GM12878 (cell line): Measurements from ENCODE around the gene ELL. TPM values are rescaled to one million over a fixed set of nuclear protein-coding genes. Genes with fewer than 3 reads are reported as not detected.

Experiments
- ATAC-seq: fragments of 200-7000 bp; cut with Tn5 transposase; 3 replicates; pipeline ENCODE4 v1.9.1; 2020; ENCODE audit warnings: mild to moderate bottlenecking, moderate library complexity
- BruUV-seq: library from RNA; stranded (reverse); fragments of 400-500 nt; replicated peaks from 2 replicates; lab custom pipeline; 2021; lab: Mats Ljungman, UMichigan
- CTCF ChIA-PET: fragments of 300-600 bp; sonication (Branson Sonifier 250); formaldehyde crosslinking; extraction: SDS; loops from one replicate; lab custom pipeline; 2021; ENCODE audit warnings: inconsistent platforms; lab: Yijun Ruan, JAX
- POLR2A ChIA-PET: fragments of 350-600 bp; formaldehyde crosslinking; extraction: SDS; loops from one replicate; lab custom pipeline; 2021; ENCODE audit warnings: inconsistent platforms; lab: Charles Lee
- RAD21 ChIA-PET: fragments of 300-600 bp; sonication (Branson Sonifier 250); formaldehyde crosslinking; loops from one replicate; lab custom pipeline; 2023; ENCODE audit warnings: antibody characterized with exemption; ENCODE audit not compliant: unreplicated experiment; lab: Charles Lee
- SMC1A ChIA-PET: fragments of 300-600 bp; sonication (Branson Sonifier 250); formaldehyde crosslinking; loops from one replicate; lab custom pipeline; 2023; ENCODE audit not compliant: unreplicated experiment, uncharacterized antibody; lab: Charles Lee
- DNase-seq: peaks from one replicate; pipeline ENCODE4 v3.0.0-alpha.2; 2011; ENCODE audit warnings: low read depth, low spot score
- FAIRE-seq: peaks from 3 replicates; lab custom pipeline; 2011; peaks lifted over from hg19 to GRCh38; lab: Jason Lieb, UNC
- H2AFZ ChIP-seq: 2 replicates; pipeline ENCODE4 v1.6.0; 2011; ENCODE audit warnings: low read depth, low read length, control low read depth; ENCODE audit not compliant: control insufficient read depth
- H3K27ac ChIP-seq: 2 replicates; pipeline ENCODE4 v1.5.1; 2011; ENCODE audit warnings: control low read depth; ENCODE audit not compliant: control insufficient read depth, insufficient read depth
- H3K27me3 ChIP-seq, 2 experiments: replicated peaks in 1 of 2; 2 replicates each; pipeline versions ENCODE4 v1.6.0 to v1.6.1; 2011; ENCODE audit warnings: low read length in 1 of 2; ENCODE audit not compliant: control insufficient read depth in 2 of 2, insufficient read depth in 2 of 2
- H3K36me3 ChIP-seq, 2 experiments: 2 replicates each; pipeline ENCODE4 v1.5.1; 2011; ENCODE audit warnings: low read length in 1 of 2; ENCODE audit not compliant: control insufficient read depth in 2 of 2, insufficient read depth in 2 of 2
- H3K4me1 ChIP-seq: 2 replicates; pipeline ENCODE4 v1.6.1; 2011; ENCODE audit warnings: mild to moderate bottlenecking, low read length, moderate library complexity, mixed read lengths; ENCODE audit not compliant: control insufficient read depth, insufficient read depth
- H3K4me2 ChIP-seq: 2 replicates; pipeline ENCODE4 v1.6.0; 2011; ENCODE audit warnings: control low read depth; ENCODE audit not compliant: control insufficient read depth, insufficient read depth
- H3K4me3 ChIP-seq: fragments of 200-600 bp; sonication (generic); 2 replicates; pipeline ENCODE4 v1.5.1; 2016
- H3K79me2 ChIP-seq: 2 replicates; pipeline ENCODE4 v1.6.0; 2011; ENCODE audit warnings: low read length; ENCODE audit not compliant: control insufficient read depth, insufficient read depth
- H3K9ac ChIP-seq: 2 replicates; pipeline ENCODE4 v1.8.0; 2011; ENCODE audit warnings: low read length, control low read depth, mixed read lengths; ENCODE audit not compliant: control insufficient read depth, insufficient read depth
- H3K9me3 ChIP-seq: replicated peaks from 3 replicates; pipeline ENCODE4 v1.5.1; 2011; ENCODE audit warnings: mild to moderate bottlenecking, low read length; ENCODE audit not compliant: control insufficient read depth, insufficient read depth
- H4K20me1 ChIP-seq: 2 replicates; pipeline ENCODE4 v1.6.0; 2011; ENCODE audit not compliant: control insufficient read depth, insufficient read depth
- BCL3 ChIP-seq: IDR thresholded peaks from 2 replicates; pipeline ENCODE4 v1.6.1; 2011; ENCODE audit warnings: borderline replicate concordance, low read depth, mild to moderate bottlenecking, moderate library complexity, low read length; ENCODE audit not compliant: insufficient read depth, poor library complexity, severe bottlenecking
- CBX3 ChIP-seq: fragments of 200-600 bp; sonication (generic); IDR thresholded peaks from 2 replicates; pipeline ENCODE4 v1.6.1; 2016; ENCODE audit warnings: low read depth, borderline replicate concordance
- GATAD2B ChIP-seq: fragments of 450-650 bp; conservative IDR thresholded peaks from 2 replicates; pipeline ENCODE4 v1.6.1; 2017; ENCODE audit warnings: low read depth, mild to moderate bottlenecking, moderate library complexity
- IKZF1 ChIP-seq: fragments of 450-650 bp; conservative IDR thresholded peaks from 2 replicates; pipeline ENCODE4 v1.6.1; 2017; ENCODE audit warnings: antibody characterized with exemption, mild to moderate bottlenecking
- IRF4 ChIP-seq: IDR thresholded peaks from 2 replicates; pipeline ENCODE4 v1.6.1; 2011; ENCODE audit warnings: low read depth, low read length
- LARP7 ChIP-seq: fragments of 450-650 bp; IDR thresholded peaks from 2 replicates; pipeline ENCODE4 v1.6.1; 2017; ENCODE audit warnings: mild to moderate bottlenecking
- NFIC ChIP-seq: IDR thresholded peaks from 2 replicates; pipeline ENCODE4 v1.6.1; 2012; ENCODE audit warnings: low read depth, mild to moderate bottlenecking, inconsistent platforms, low read length, moderate library complexity
- NR2C2 ChIP-seq: IDR thresholded peaks from 2 replicates; pipeline ENCODE4 v1.6.1; 2011; ENCODE audit warnings: borderline replicate concordance, low read depth; ENCODE audit not compliant: control insufficient read depth, insufficient read length
- SMAD5 ChIP-seq: IDR thresholded peaks from 2 replicates; pipeline ENCODE4 v1.6.1; 2016; ENCODE audit warnings: antibody characterized with exemption, low read depth
- ZZZ3 ChIP-seq: IDR thresholded peaks from 2 replicates; pipeline ENCODE4 v1.6.1; 2011; ENCODE audit warnings: low read depth; ENCODE audit not compliant: control insufficient read depth, insufficient read length
- WGBS: methylation state at CpG from one replicate; pipeline ENCODE4 v1.1.6; 2016; ENCODE audit warnings: low lambda C conversion rate; ENCODE audit not compliant: insufficient replicate concordance, insufficient coverage; ENCODE audit errors: missing lambda C conversion rate; 5-methylcytosine and 5-hydroxymethylcytosine counted together
- in situ Hi-C: fragments of 300-500 bp; cut with MboI; formaldehyde crosslinking; loops from 9 replicates; pipeline ENCODE4 v1.14.3; 2018; ENCODE audit warnings: mixed read lengths
- intact Hi-C: fragments of 100-400 bp; cut with micrococcal nuclease; formaldehyde crosslinking; loops from one replicate; pipeline ENCODE4 v1.14.2; 2022; ENCODE audit not compliant: unreplicated experiment
- polyA plus RNA-seq, 11 experiments: library from polyadenylated mRNA; depleted of rRNA in 4 of 11; unstranded in 6 of 11; stranded (reverse) in 5 of 11; fragments of >200 nt; fragmentation: Nextera tagmentation in 4 of 11; fragmentation: Illumina TruSeq in 1 of 11; extraction: Ambion mirVana in 4 of 11; extraction: Trizol in 1 of 11; gene quantifications; 1 replicate in 1 of 11; 2 replicates in 10 of 11; pipeline versions ENCODE4 v1.2.1 to v1.2.3, GENCODE V29; 2011 to 2016; ENCODE audit warnings: inconsistent platforms in 2 of 11, missing spikeins in 2 of 11, low read depth in 1 of 11
- total RNA-seq, 4 experiments: library from RNA; depleted of rRNA in 3 of 4; stranded (reverse); fragments of >200 nt in 3 of 4; fragmentation: Illumina TruSeq in 1 of 4; extraction: Trizol in 1 of 4; gene quantifications; 2 replicates each; pipeline versions ENCODE4 v1.2.1 to v1.2.3, GENCODE V29; 2013 to 2021

ELL gene
- total and polyA plus RNA-seq, 10 of the 15 experiments (the other 5 are each of a cell fraction or from before 2014, with no cell fraction given) = 0.91 to 25.0 (median 9.1) TPM

GRCh38 chr19:18438331-18439024, 83.4 kb downstream of the ELL start:
- Histone ChIP-seq H3K4me3 (no peak overlapping the region), H3K4me1 (peaks cover 14% of the 10 kb centered on the region), H2AFZ (no peak overlapping the region), H3K4me2 (no peak overlapping the region), H4K20me1 (no peaks in the 10 kb centered on the region; the same call in 1 of the 2 replicates), H3K27ac (no peak overlapping the region), H3K9ac (no peak overlapping the region), H3K36me3 (peaks cover 0 to 2% of the 10 kb centered on the region in 2 experiments; a peak in 1 of 4 replicates), H3K9me3 (no peaks in the 10 kb centered on the region; the same call in 2 of the 3 replicates), H3K27me3 (no peaks in the 10 kb centered on the region), H3K79me2 (no peaks in the 10 kb centered on the region)
- ChIA-PET RAD21 (no interaction called here), POLR2A (no interaction called here), SMC1A (no interaction called here), CTCF (interaction anchor here (1.3 kb wide), 1 partner anchor 12 kb away, joined by 4 read pairs; no protein-coding TSS in a partner anchor)
- ATAC-seq (no peak), DNase-seq (no peak), FAIRE-seq (no peak)
- in situ Hi-C loops (no loop called here), intact Hi-C loops (no loop called here)
- 75% methylated on average over 23 of the region's 24 CpGs for WGBS
- no peak for TF ChIP-seq IRF4
- peak; percentile 20; the same call in 1 of the 2 replicates for TF ChIP-seq IKZF1
- no TSS peak for BruUV-seq

GRCh38 chr19:18437491-18438330, 84.2 kb downstream of the ELL start, which contains the start of gene ISYNA1:
Gene ISYNA1, minus strand, starts transcription at chr19:18438133. Its CDS starts 154 bp downstream, at chr19:18437979.
- FAIRE-seq (no peak), ATAC-seq (peak; percentile 13), DNase-seq (no peak)
- BruUV-seq = no TSS peak
- in situ Hi-C loops (no loop called here), intact Hi-C loops (no loop called here)
- Histone ChIP-seq H3K79me2 (peaks cover 6% of the 10 kb centered on the region), H3K27me3 (no peaks in the 10 kb centered on the region), H3K27ac (no peak within 1 kb of the TSS; the same call in 1 of the 2 replicates), H3K4me2 (peak within 1 kb of the TSS; percentile 94), H3K36me3 (peaks cover 0 to 2% of the 10 kb centered on the region in 2 experiments; a peak in 1 of 4 replicates), H3K9ac (peak within 1 kb of the TSS; percentile 19; the same call in 1 of the 2 replicates), H3K9me3 (no peaks in the 10 kb centered on the region; the same call in 2 of the 3 replicates), H2AFZ (peak within 1 kb of the TSS; percentile 82), H3K4me1 (peaks cover 15% of the 10 kb centered on the region), H3K4me3 (peak within 1 kb of the TSS; percentile 65), H4K20me1 (no peaks in the 10 kb centered on the region)
- 10% methylated on average over 69 of the region's 99 CpGs for WGBS
- ChIA-PET SMC1A (no interaction called here), POLR2A (no interaction called here), RAD21 (interaction anchor here (1.0 kb wide), 2 partner anchors 16 to 21 kb away, joined by 3 read pairs; no protein-coding TSS in a partner anchor), CTCF (interaction anchor here (0.6 kb wide), 1 partner anchor 24 kb away, joined by 3 read pairs; no protein-coding TSS in a partner anchor)
- TF ChIP-seq GATAD2B = peak; percentile 49; the same call in 1 of the 2 replicates
- TF ChIP-seq BCL3 = peak; percentile 15
- no peak for TF ChIP-seq SMAD5
- no peak for TF ChIP-seq NR2C2
- 0 out of 2 replicates have a peak, but pooled peaks have one; percentile 22 for TF ChIP-seq LARP7
- no peak for TF ChIP-seq ZZZ3
- TF ChIP-seq CBX3 = no peak
- TF ChIP-seq NFIC = no peak
